PC-3 (cell line): ENCODE results near the gene ESYT2. TPM values are rescaled to one million over a fixed set of nuclear protein-coding genes. Genes with fewer than 3 reads are reported as not detected.

Source experiments
- ATAC-seq: fragments of 200-7000 bp; cut with Tn5 transposase; 2 replicates; pipeline ENCODE4 v1.9.1; 2020; ENCODE audit warnings: mild to moderate bottlenecking, moderate library complexity
- BruUV-seq: library from RNA; stranded (reverse); fragments of 400-500 nt; replicated peaks from 2 replicates; lab custom pipeline; 2021; lab: Mats Ljungman, UMichigan
- CTCF ChIA-PET: fragments of 300-600 bp; sonication (Branson Sonifier 250); formaldehyde crosslinking; loops from one replicate; lab custom pipeline; 2022; ENCODE audit warnings: antibody characterized with exemption; lab: Charles Lee
- POLR2A ChIA-PET: fragments of 300-600 bp; sonication (Branson Sonifier 250); formaldehyde crosslinking; loops from one replicate; lab custom pipeline; 2022; ENCODE audit warnings: antibody characterized with exemption; ENCODE audit not compliant: unreplicated experiment; lab: Charles Lee
- DNase-seq: peaks from one replicate; pipeline ENCODE4 v3.0.0-alpha.2; 2015
- H2AFZ ChIP-seq: fragments of 300-600 bp; sonication (generic); 2 replicates; pipeline ENCODE4 v1.6.0; 2016; ENCODE audit warnings: antibody characterized with exemption, low read length
- H3F3A ChIP-seq: fragments of 300-600 bp; sonication (generic); one replicate; pipeline ENCODE4 v1.6.0; 2017; ENCODE audit warnings: antibody characterized with exemption, low read length, control low read depth, mild to moderate bottlenecking; ENCODE audit not compliant: unreplicated experiment
- H3K27ac ChIP-seq: fragments of 300-600 bp; sonication (generic); 2 replicates; pipeline ENCODE4 v1.5.1; 2016; ENCODE audit warnings: mild to moderate bottlenecking, low read length
- H3K27me3 ChIP-seq: fragments of 300-600 bp; sonication (generic); 2 replicates; pipeline ENCODE4 v1.6.1; 2016; ENCODE audit warnings: low read length, mixed read lengths
- H3K36me3 ChIP-seq: fragments of 300-600 bp; sonication (generic); 2 replicates; pipeline ENCODE4 v1.6.1; 2016; ENCODE audit warnings: low read depth, mixed run types, low read length, mixed read lengths
- H3K4me1 ChIP-seq: fragments of 300-600 bp; sonication (generic); 2 replicates; pipeline ENCODE4 v1.5.1; 2016; ENCODE audit warnings: low read length; ENCODE audit not compliant: insufficient read depth
- H3K4me2 ChIP-seq: fragments of 300-600 bp; sonication (generic); 2 replicates; pipeline ENCODE4 v1.6.0; 2016; ENCODE audit warnings: low read length
- H3K4me3 ChIP-seq: fragments of 300-600 bp; sonication (generic); 2 replicates; pipeline ENCODE4 v1.5.1; 2016; ENCODE audit warnings: mild to moderate bottlenecking, low read length, mixed read lengths
- H3K79me2 ChIP-seq: fragments of 300-600 bp; sonication (generic); 2 replicates; pipeline ENCODE4 v1.6.1; 2017; ENCODE audit warnings: low read length, mixed read lengths
- H3K9ac ChIP-seq: fragments of 300-600 bp; sonication (generic); 2 replicates; pipeline ENCODE4 v1.6.0; 2016; ENCODE audit warnings: mild to moderate bottlenecking, low read length
- H3K9me2 ChIP-seq: fragments of 300-600 bp; sonication (generic); replicated peaks from 2 replicates; pipeline ENCODE4 v1.6.1; 2016; ENCODE audit warnings: mixed run types, low read length, mixed read lengths
- H3K9me3 ChIP-seq: fragments of 300-600 bp; sonication (generic); 2 replicates; pipeline ENCODE4 v1.6.1; 2016; ENCODE audit warnings: low read length, mixed read lengths
- H4K20me1 ChIP-seq: fragments of 300-600 bp; sonication (generic); 2 replicates; pipeline ENCODE4 v1.6.1; 2016; ENCODE audit warnings: low read length, mixed read lengths
- CTCF ChIP-seq: fragments of 300-600 bp; sonication (generic); conservative IDR thresholded peaks from 2 replicates; pipeline ENCODE4 v1.5.1; 2017; ENCODE audit warnings: antibody characterized with exemption, low read depth, mild to moderate bottlenecking, low read length
- EZH2 ChIP-seq: fragments of 300-600 bp; sonication (generic); IDR thresholded peaks from one replicate; pipeline ENCODE4 v1.6.1; 2017; ENCODE audit warnings: antibody characterized with exemption, mild to moderate bottlenecking, low read length; ENCODE audit not compliant: unreplicated experiment
- EZH2phosphoT487 ChIP-seq: fragments of 300-600 bp; sonication (generic); IDR thresholded peaks from 2 replicates; pipeline ENCODE4 v1.6.1; 2018; ENCODE audit warnings: mild to moderate bottlenecking, antibody characterized with exemption, low read length, borderline replicate concordance
- intact Hi-C: fragments of 100-400 bp; cut with micrococcal nuclease; formaldehyde crosslinking; loops from 2 replicates; pipeline ENCODE4 v1.9.0; 2023
- total RNA-seq: library from RNA; depleted of rRNA; stranded (reverse); fragments of >200 nt; gene quantifications from 2 replicates; pipeline ENCODE4 v1.2.3, GENCODE V29; 2014

Gene ESYT2
- total RNA-seq, 1 experiment from 2014 or later = 76.1 TPM

GRCh38 chr7:158687406-158687805 lies 141.9 kb downstream of the ESYT2 start:
- no peaks in the 10 kb centered on the region for H3F3A ChIP-seq

GRCh38 chr7:158685693-158686092 lies 143.6 kb downstream of the ESYT2 start:
- POLR2A ChIA-PET = no interaction called here
- intact Hi-C loops = no loop called here

More at GRCh38 chr7:158687406-158687805, 141.9 kb downstream of the ESYT2 start:
- BruUV-seq = no TSS peak
- Histone ChIP-seq H3K36me3 (peaks cover 74% of the 10 kb centered on the region), H4K20me1 (no peaks in the 10 kb centered on the region), H3K27me3 (no peaks in the 10 kb centered on the region), H3K79me2 (no peaks in the 10 kb centered on the region), H3K27ac (no peak overlapping the region), H3K9me3 (no peaks in the 10 kb centered on the region), H3K4me1 (no peaks in the 10 kb centered on the region), H3K4me2 (no peak overlapping the region), H3K4me3 (no peak overlapping the region), H3K9me2 (no peaks in the 10 kb centered on the region), H3K9ac (no peak overlapping the region), H2AFZ (no peak overlapping the region)
- intact Hi-C loops = no loop called here
- TF ChIP-seq CTCF (no peak), EZH2 (no peak), EZH2phosphoT487 (no peak)
- ATAC-seq (no peak), DNase-seq (no peak)
- CTCF ChIA-PET = no interaction called here
- POLR2A ChIA-PET = no interaction called here

More at GRCh38 chr7:158685693-158686092, 143.6 kb downstream of the ESYT2 start:
- no peaks in the 10 kb centered on the region for H3K9me2 ChIP-seq
- H3K4me2 ChIP-seq = no peak overlapping the region
- CTCF ChIA-PET = no interaction called here
- no peaks in the 10 kb centered on the region for H3K9me3 ChIP-seq
- H3K9ac ChIP-seq = no peak overlapping the region
- no peak for DNase-seq
- H3K36me3 ChIP-seq = peaks cover 71% of the 10 kb centered on the region
- H3K79me2 ChIP-seq = no peaks in the 10 kb centered on the region
- no peak for TF ChIP-seq CTCF
- no peak for TF ChIP-seq EZH2phosphoT487
- no peak for TF ChIP-seq EZH2
- H3F3A ChIP-seq = no peaks in the 10 kb centered on the region
- no TSS peak for BruUV-seq
- H3K27ac ChIP-seq = no peak overlapping the region
- H3K4me3 ChIP-seq = no peak overlapping the region
- ATAC-seq = no peak
- H4K20me1 ChIP-seq = no peaks in the 10 kb centered on the region
- H3K27me3 ChIP-seq = no peaks in the 10 kb centered on the region
- H2AFZ ChIP-seq = no peak overlapping the region
- no peaks in the 10 kb centered on the region for H3K4me1 ChIP-seq
